Rectal smooth muscle tissue (tissue), 1 donor: Measurements from ENCODE around the gene MRPL36.
"Not testable (repeated sequence)": the region's sequence is repeated elsewhere in the genome, so short reads cannot be mapped to it uniquely, and the experiment has no call there.

Source experiments
- H3K27ac ChIP-seq: one replicate; pipeline ENCODE4 v1.7.0; 2013; ENCODE audit warnings: low read depth, low read length, inconsistent platforms
- H3K27me3 ChIP-seq: one replicate; pipeline ENCODE4 v1.7.0; 2013; ENCODE audit warnings: low read length; ENCODE audit not compliant: control insufficient read depth, insufficient read depth
- H3K36me3 ChIP-seq: one replicate; pipeline ENCODE4 v1.7.0; 2013; ENCODE audit warnings: low read length; ENCODE audit not compliant: control insufficient read depth, insufficient read depth
- H3K4me1 ChIP-seq: one replicate; pipeline ENCODE4 v1.7.0; 2013; ENCODE audit warnings: low read length; ENCODE audit not compliant: control insufficient read depth, insufficient read depth
- H3K4me3 ChIP-seq: one replicate; pipeline ENCODE4 v1.7.0; 2013; ENCODE audit warnings: low read length
- H3K9ac ChIP-seq: one replicate; pipeline ENCODE4 v1.7.0; 2013; ENCODE audit warnings: low read length

The MRPL36 gene

DNA sequence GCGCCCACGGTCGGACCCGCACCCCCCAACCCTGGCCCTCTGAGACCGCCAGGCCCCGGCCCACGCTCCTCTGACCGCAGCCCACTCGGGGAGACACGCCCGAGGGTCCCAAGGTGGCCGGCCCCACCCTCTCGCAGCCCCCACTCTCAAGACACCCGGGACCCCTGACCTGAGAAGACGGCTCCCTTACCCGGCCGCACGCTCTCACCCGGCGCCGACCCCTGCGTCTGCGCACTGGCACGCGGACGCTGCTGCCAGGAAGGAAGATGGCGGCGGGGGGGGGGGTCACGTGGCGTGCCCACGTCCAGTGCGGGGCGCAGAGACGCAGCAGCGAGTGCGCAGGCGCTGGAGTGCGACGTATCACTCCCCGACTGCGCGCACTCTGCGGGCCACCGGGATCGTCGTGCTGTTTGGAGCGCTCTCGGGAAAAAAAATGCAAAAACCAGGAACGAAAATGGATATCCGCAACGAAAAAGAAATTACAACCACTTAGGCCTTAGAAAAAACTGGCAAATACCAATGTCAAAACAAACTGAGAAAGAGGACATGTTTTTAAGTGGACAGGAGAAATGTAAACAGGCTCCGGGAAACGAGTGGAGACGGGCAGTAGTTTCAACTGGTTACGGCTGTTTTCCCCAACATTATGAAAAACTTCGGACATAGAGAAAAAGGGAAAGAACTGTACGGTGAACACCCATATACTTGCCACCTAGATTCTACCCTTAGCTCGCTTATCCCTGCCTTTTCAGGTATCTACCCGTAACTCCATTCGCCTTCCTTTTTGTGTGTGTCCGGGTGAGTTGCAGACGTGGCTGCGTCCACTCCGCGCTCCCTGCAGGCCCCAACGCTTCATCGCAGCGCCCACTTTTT lies at the start of gene MRPL36:
Gene MRPL36 (minus strand): TSS at position 236 of the 870 bp plus-strand sequence. CDS start 902 bp downstream, outside the sequence.
- H3K36me3 ChIP-seq = peaks cover 22% of the 10 kb centered on the region
- peak within 1 kb of the TSS; percentile 97 for H3K4me3 ChIP-seq
- peaks cover 8% of the 10 kb centered on the region for H3K4me1 ChIP-seq
- peak within 1 kb of the TSS; percentile 87 for H3K27ac ChIP-seq
- peak within 1 kb of the TSS; percentile 64 for H3K9ac ChIP-seq
- no peaks in the 10 kb centered on the region for H3K27me3 ChIP-seq

- Histone ChIP-seq H3K4me1 (no peaks in the 10 kb centered on the region), H3K27me3 (peaks cover 14% of the 10 kb centered on the region), H3K36me3 (no peaks in the 10 kb centered on the region), H3K4me3 (no peak overlapping the region), H3K9ac (no peak overlapping the region), H3K27ac (no peak overlapping the region)
Observed at GRCh38 chr5:1847611-1848010, 48.0 kb upstream of the MRPL36 start.

- H3K4me3 ChIP-seq = no peak overlapping the region
- H3K27me3 ChIP-seq = peaks cover 14% of the 10 kb centered on the region
- no peaks in the 10 kb centered on the region for H3K36me3 ChIP-seq
- H3K27ac ChIP-seq = no peak overlapping the region
- no peaks in the 10 kb centered on the region for H3K4me1 ChIP-seq
- H3K9ac ChIP-seq = no peak overlapping the region
Observed at GRCh38 chr5:1847056-1847455, 47.4 kb upstream of the MRPL36 start.

DNA sequence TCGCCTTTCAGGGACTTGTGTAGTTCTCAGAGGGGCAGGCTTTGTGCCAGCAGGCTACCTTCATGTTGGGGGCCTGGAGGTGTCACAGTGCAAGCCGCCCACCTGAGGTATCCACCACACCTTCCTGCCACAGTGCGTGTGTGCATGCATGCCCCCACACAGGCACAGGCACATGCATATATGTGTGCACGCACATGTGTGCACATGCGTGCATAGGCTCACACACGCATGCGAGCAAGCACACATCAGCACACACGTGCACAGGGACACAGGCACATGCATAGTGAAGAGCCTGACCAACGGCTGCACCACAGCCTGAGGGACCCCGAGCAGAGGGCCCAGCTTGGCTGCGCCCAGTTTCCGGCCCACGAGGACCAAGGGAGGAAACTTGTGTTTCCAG lies 46.9 kb upstream of the MRPL36 start:
- Histone ChIP-seq H3K36me3 (no peaks in the 10 kb centered on the region), H3K4me3 (no peak overlapping the region), H3K4me1 (no peaks in the 10 kb centered on the region), H3K27me3 (peaks cover 9% of the 10 kb centered on the region), H3K9ac (no peak overlapping the region), H3K27ac (no peak overlapping the region)

DNA sequence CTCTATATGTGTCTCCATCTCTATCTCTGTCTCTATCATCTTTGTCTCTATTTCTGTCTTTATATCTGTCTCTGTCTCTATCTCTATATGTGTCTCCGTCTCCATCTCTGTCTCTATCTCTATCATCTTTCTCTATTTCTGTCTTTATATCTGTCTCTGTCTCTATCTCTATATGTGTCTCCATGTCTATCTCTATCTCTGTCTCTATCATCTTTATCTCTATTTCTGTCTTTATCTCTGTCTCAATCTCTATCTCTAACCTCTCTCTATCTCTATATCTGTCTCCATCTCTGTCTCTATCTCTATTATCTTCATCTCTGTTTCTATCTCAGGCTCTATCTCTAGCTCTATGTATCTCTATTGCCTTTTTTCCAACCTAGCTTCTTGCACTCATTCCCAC lies 46.1 kb upstream of the MRPL36 start:
- Histone ChIP-seq H3K27me3 (peaks cover 5% of the 10 kb centered on the region), H3K36me3 (no peaks in the 10 kb centered on the region), H3K4me1 (no peaks in the 10 kb centered on the region), H3K4me3 (no peak overlapping the region), H3K9ac (no peak overlapping the region), H3K27ac (no peak overlapping the region)

DNA sequence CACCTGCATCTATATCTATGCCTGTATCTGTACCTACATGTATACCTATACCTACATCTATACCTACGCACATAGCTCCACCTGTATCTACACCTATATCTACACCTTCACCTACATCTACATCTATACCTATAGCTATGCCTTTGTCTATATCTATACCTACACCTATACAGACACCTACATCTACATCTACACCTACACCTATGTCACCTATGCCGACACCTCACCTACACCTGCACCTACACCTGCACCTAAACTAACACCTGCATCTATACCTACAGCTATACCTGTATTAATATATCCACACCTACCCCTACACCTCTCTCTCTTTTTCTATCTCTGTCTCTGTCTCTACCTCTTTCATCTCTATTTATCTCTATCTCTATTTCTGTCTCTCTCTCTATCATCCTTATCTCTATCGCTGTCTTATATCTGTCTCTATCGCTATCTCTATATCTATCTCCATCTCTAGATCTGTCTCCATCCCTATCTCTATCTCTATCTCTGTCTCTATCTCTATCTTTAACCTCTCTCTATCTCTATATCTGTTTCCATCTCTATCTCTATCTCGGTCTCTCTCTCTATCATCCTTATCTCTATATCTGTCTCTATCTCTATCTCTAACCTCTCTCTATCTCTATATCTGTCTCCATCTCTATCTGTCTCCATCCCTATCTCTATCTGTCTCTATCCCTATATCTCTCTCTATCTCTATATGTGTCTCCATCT lies 45.2 kb upstream of the MRPL36 start:
- H3K4me3 ChIP-seq = no peak overlapping the region
- H3K4me1 ChIP-seq = no peaks in the 10 kb centered on the region
- no peaks in the 10 kb centered on the region for H3K36me3 ChIP-seq
- H3K27ac ChIP-seq = no peak overlapping the region
- H3K27me3 ChIP-seq = peaks cover 5% of the 10 kb centered on the region
- H3K9ac ChIP-seq = no peak overlapping the region

GRCh38 chr5:1843761-1844160 lies 44.1 kb upstream of the MRPL36 start:
- H3K4me1 ChIP-seq, H3K27ac ChIP-seq, H3K27me3 ChIP-seq, H3K36me3 ChIP-seq, H3K4me3 ChIP-seq, H3K9ac ChIP-seq: not testable (repeated sequence)

DNA sequence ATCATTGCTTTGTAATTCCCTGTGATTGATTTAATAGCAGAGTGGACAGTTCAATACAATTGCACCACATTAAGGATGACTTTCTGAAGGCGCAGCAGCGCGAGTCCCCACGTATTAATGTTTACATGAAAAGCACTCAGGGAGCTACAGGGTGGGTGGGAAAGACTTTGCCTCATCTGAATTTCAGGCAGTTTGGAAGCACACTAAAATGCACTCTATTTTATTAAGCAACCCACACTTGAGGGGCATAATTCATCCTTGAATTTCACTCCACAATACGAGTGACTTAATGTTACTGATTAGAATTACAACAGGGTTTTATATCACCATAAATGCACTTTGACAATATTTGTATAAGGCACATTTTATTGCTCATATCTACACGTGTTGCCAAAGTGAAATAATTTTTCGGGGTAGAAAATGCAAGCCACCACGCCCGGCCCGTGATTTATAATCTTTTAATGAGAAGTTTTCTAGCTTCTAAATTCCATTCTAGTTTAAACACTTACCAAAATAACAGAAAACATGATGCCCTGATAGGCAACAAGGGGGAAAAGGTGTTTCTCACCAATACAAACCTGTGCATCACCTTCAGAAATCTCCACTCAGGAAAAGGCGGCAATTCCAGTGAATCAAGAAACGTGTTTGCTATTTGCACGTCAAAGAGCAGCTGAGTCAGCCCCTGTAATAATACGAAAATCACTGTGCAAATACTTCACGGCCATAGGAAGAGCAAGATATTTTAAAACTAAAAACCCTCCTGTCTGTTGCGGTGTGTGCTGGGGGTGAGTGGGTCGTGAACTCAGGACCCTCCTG lies 42.6 kb upstream of the MRPL36 start:
- Histone ChIP-seq H3K4me1 (no peaks in the 10 kb centered on the region), H3K4me3 (no peak overlapping the region), H3K9ac (no peak overlapping the region), H3K36me3 (no peaks in the 10 kb centered on the region), H3K27ac (no peak overlapping the region), H3K27me3 (no peaks in the 10 kb centered on the region)

GRCh38 chr5:1840741-1841521 lies 41.3 kb upstream of the MRPL36 start:
- H3K27me3 ChIP-seq = no peaks in the 10 kb centered on the region
- H3K27ac ChIP-seq = no peak overlapping the region
- H3K4me3 ChIP-seq = no peak overlapping the region

GRCh38 chr5:1840071-1840547 lies 40.5 kb upstream of the MRPL36 start:
- H3K27me3 ChIP-seq = no peaks in the 10 kb centered on the region
- no peaks in the 10 kb centered on the region for H3K4me1 ChIP-seq
- no peaks in the 10 kb centered on the region for H3K36me3 ChIP-seq
- no peak overlapping the region for H3K4me3 ChIP-seq
- no peak overlapping the region for H3K9ac ChIP-seq
- H3K27ac ChIP-seq = no peak overlapping the region

More at GRCh38 chr5:1840741-1841521, 41.3 kb upstream of the MRPL36 start:
- Histone ChIP-seq H3K9ac (no peak overlapping the region), H3K4me1 (no peaks in the 10 kb centered on the region), H3K36me3 (no peaks in the 10 kb centered on the region)

- Histone ChIP-seq H3K36me3 (no peaks in the 10 kb centered on the region), H3K27me3 (no peaks in the 10 kb centered on the region), H3K4me1 (no peaks in the 10 kb centered on the region), H3K27ac (no peak overlapping the region), H3K9ac (no peak overlapping the region), H3K4me3 (no peak overlapping the region)
Observed at GRCh38 chr5:1838013-1838412, 38.4 kb upstream of the MRPL36 start.
